NCI-H510A (cell line): ENCODE results near the gene SERINC1.
"Not testable (repeated sequence)": the region's sequence is repeated elsewhere in the genome, so short reads cannot be mapped to it uniquely, and the experiment has no call there.

ENCODE experiments used
- DNase-seq: peaks from one replicate; lab custom pipeline; 2025; lab: John Stamatoyannopoulos, UW

SERINC1 gene

DNA sequence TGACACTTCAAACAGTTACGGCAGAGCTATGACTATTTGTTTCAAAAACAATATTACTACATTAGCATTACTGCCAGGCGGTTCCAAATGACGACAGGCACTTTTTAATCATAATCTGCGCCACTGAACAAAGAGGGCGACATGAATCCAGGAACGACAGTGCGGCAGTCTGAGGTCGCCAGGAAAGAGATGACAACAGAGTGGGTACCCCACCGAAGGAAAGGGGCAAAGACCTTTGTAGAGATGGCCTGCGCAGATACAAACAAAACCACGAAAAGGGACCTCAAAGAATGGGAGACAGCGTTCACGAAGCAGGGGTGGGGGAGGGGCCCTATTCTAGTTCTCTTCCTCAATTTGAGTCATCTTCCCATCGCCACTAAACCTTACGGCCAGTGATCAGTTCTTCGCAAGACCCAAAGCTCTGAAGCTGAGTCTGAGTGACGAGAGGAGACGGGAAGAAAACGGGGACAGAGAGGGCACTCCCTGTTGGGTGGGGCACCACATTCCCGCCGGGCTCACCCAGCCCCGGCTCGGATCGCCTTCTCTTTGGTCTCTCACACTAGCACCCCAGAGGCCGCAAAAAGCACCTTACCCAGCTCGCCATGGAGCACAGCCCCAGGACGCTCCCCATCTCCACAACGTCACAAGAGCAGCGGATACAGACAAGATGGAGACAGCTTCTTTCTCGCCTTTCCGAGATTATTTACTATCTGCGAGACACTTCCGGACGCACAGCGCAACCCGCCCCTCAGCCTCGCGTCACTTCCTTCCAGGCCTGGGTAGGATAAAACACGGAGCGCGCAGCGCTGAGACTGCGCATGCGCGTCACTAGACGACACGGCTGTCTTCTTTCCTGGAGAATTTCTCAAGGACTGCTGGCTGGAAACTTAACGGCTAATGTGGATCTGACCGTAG lies at the start of gene SERINC1:
Gene SERINC1 (minus strand): TSS at position 701 of the 915 bp plus-strand sequence. CDS start 70 bp downstream, at position 631.
- peak; percentile 71 for DNase-seq

DNA sequence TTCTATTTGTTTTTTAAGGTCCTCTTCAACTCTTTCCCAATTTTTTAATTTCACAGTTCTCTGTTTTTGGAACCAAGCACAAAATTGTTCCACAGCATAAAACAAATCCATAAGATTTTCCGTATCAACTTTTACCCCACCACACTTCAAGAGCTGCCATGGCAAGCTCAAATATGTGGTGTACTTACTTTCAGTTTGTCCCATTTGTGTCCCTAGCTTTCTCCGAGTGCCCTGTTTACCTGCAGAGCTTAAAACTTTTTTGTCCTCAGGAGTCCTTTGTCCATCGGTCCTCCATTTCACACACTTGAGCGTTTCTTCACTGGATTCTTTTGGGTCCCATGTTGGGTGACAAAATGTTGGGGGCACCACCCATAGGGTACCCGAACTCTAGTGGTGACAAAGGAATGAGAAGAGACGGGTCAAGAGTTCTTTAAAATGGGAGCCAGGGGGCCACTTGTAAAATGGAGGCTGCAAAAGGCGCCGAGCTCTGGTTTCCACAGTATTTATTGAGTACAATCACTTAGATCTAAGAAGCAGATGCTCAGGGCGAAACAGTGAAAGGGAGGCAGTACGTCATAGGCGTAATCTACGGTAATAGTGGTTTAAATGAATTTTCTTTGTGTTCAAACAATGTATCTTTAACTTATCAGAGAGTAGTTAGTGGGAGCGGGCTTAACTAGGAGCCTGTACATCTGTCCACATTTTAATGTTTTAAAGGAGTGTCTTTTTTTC lies 39.8 kb upstream of the SERINC1 start:
- no peak for DNase-seq

DNA sequence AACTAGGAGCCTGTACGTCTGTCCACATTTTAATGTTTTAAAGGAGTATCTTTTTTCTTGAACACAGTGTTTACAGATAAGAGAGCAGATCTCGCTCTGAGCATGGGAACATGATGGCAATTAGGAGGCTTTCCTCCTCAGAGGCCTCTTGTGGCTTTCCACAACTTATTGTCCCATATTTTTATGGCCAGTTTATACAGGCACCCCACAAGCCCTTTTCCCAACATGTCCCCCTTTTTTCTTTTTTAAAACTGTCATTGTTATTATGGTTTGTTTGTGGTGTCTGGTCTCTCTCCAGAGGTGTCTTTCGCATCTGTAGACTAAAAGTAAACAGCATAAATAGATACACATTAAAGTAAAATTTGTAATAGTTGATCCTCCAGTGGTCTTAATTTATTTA lies 33.6 kb upstream of the SERINC1 start:
- not testable (repeated sequence) for DNase-seq

DNA sequence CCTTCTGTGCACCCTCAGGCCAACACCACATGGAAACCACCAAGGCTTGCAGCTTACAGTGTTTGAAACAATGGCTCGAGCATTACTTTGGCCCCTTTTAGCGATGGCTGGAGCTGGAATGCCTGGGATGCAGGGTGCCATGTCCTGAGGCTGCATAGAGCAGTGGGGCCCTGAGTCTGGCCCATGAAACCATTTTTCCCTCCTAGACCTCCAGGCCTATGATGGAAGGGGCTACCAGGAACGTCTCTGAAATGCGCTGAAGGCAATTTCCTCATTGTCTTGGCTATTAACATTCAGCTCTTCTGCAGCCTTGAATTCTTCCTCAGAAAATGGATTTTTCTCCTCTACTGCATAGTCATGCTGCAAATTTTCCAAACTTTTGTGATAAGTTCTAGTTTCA lies 29.9 kb upstream of the SERINC1 start:
- DNase-seq = no peak

DNA sequence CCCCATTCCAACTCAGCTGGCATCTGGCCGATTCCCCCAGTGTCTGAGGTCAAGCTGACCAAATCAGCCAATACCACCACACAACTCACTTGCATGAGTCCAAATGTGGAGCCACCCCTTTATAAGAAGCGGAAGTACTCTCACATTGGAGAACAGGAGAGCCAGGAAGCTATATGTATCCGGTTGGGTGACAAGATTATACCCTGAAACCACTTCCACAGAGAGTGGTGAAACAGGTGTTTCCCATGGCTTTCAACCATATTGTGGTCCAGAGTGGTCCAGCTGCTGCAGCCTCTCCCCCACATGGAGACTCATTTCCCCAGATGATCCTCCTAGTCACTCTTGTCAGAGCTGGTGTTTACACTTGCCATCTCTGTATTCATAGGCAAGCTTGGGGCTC lies 24.0 kb upstream of the SERINC1 start:
- DNase-seq = peak; percentile 18

DNA sequence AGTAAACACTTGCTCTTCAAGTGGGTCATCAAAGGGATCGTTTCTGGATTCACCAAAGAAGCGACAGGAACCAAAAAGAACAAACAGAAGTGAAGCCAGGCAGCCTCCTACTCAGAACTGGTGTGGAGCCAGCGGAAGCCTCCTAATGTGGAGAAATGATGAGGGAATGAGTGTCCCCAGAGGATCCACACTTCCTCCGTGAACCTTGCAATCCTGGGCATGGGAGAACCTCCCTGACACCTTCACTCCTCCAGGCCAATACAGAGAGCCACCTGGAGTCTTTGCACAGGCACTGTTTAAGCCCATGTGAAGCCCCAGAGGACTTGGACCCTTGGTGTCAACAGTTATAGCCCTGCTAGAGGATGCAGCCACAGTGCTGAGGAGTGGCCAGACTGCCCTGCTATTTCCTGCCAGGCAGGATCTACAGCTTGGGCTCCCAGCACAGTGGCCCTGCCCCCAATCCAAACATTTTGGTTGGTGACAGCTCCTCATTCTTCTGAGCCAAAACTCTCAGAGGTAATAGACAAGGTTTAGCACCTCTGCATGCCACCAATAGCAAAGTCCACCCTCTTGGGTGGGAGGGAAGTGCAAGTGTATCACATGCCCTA lies 23.2 kb upstream of the SERINC1 start:
- DNase-seq = peak; percentile 65

DNA sequence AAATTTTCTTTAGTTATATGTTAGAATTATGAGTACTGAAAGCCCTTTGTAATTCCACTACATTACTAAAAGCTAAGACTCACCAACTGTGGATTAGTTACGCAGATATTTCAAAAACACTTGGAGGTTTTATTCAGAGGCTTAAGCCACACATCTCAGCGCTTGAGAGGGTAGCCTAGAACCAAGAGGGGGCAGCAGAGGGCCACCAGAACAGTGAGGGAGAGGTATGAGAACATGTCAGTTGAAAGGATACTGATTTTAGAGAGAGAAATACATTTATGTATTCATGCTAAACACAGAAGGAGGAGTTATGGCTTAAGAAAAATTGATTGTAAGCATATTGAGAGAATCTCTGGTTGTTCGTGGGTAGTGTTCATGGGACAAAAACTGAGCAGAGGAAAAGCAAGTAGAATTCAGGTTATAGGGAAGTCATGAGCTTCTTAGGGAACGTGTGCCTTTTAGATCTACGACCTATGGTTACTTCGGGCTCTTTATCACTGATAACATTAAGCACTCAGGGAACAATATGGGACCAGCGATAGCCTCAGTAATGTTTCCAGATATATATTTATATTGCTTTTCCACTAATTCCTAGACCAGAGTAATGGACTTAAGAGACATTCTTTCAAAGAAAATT lies 20.4 kb upstream of the SERINC1 start:
- peak; percentile 23 for DNase-seq

DNA sequence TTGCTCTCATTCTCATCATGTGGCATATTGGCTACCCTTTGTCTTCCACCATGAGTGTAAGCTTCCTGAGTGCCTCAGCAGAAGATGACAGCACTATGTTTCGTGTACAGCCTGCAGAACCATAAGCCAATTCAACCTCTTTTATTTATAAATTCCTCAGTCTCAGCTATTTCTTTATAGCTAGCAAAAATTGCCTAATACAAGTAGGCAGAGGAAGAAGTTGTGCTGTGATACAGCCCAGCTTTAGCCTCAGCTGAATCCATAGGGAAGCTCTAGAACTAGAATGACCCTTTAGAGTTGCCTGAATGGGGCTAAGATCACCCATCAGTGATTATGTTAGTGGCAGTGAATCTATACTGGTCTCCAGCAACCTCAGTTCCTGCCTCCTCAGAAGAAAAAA lies 19.0 kb upstream of the SERINC1 start:
- no peak for DNase-seq

DNA sequence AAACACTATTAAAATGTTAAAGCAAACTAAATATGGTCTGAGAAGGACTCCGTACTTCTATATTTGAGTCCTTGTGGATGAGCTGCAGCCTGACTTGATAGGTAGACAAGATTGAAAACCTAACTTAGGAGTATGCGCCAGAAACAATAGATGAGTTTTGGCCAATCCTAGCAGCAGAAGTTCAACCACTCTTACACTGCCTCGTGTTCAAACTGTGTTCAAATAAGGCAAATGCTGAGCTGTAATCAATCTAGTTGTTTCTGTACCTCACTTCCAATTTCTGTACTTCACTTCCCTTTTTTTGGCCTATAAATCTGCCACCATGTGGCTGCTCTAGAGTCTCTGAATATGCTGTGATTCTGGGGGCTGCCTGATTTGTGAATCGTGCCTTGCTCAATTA lies 13.2 kb upstream of the SERINC1 start:
- no peak for DNase-seq

DNA sequence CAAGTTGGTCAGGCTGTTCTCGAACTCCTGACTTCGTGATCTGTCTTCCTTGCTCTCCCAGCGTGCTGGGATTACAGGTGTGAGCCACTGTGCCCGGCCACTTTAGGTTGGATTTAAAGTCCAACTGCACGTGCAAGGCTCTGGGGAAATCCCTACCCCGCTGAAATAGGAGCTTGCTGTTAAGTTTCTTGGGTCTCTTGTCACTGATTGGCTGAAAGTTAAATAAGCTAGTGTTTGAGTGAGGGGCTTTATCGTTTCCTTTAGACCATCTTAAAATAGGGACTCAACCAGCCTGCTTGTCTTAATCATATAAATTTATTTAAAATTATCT lies 11.1 kb upstream of the SERINC1 start:
- no peak for DNase-seq

DNA sequence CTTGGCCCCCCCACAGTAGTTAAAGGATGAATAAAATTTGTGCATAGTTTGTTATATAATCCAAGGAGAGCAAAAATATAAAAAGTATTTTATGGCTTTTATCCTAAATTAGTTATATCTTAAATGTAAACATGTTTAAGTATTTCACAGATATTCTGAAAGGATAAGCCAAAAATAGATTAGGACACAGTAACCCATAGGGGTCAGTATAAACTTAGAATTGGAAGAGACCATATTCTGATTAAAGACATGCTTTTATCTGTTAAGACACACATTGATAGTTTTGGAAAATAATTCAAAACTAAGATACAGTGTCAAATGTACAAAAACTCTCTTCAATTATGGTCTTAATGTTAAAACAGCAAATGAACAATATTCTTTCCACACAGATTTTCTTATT lies 4.5 kb upstream of the SERINC1 start:
- no peak for DNase-seq

DNA sequence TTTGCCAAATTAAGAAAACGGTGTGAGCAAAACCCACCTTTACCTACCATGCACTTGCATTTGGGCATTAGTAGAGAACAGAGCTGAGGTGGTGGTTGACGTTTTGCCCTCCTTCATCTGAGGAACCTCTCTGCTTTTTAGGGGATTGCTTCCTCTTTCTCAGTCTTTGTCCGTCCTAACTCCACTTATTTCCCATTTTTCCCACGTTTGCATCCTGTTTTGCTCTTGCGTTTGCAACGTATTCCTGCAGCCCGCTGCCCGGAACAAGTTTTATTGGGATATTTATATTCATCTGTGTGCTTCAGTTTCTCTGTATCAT lies 374 bp upstream of the SERINC1 start:
- DNase-seq = no peak

DNA sequence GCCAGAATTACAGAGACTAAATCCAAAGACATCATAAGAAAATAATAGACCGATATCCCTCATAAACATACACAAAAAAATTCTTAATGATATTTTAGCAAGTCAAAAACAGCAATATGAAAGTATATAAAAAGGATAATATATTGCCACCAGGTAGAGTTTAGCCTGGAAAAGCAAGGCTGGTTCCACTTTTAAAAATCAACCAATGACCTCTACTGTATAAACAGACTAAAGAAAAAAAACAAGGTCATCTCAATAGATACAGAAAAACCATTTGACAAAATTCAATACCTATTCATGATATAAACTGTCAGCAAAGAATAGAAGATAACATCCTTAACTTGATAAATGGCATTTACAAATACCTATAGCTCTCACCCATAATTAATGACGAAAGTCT lies 9.7 kb downstream of the SERINC1 start:
- DNase-seq = no peak

DNA sequence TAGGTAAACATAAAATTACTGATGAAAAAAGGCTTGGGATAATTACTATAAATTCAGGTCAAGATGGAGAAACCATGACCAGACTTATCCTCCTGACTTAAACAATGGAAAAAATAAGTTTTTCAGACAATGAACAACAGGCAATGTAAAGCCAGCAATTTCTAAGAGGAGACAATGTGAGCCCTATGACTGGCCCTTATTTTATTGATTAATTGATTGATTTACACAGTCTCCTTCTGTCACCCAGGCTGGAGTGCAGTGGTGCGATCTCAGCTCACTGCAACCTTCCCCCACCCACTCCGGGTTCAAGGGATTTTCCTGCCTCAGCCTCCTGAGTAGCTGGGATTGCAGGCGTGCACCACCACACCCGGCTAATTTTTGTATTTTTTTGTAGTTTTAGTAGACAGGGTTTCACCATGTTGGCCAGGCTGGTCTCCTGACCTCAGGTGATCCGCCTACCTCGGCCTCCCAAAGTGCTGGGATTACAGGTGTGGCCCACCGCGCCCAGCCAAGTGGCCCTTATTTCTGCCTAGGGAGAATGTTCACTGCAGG lies 11.7 kb downstream of the SERINC1 start:
- not testable (repeated sequence) for DNase-seq

DNA sequence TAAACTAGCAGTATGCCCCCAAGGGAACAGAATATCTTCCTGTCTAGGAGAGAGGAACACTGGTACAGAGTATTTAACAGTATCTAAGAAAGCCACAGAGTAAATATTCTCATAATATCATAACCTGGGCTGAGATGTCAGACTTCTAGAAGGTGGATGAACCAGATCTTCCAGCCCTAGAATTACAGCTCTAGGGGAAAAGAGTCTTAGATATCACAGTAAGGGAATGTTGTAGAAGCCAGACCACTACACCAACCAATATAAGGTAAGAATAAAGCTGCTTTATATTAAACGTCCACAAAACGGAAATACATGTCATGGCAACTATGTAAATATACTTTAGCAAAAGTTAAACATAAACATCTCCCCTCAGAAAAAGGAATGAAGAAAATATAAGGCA lies 12.4 kb downstream of the SERINC1 start:
- DNase-seq = no peak

DNA sequence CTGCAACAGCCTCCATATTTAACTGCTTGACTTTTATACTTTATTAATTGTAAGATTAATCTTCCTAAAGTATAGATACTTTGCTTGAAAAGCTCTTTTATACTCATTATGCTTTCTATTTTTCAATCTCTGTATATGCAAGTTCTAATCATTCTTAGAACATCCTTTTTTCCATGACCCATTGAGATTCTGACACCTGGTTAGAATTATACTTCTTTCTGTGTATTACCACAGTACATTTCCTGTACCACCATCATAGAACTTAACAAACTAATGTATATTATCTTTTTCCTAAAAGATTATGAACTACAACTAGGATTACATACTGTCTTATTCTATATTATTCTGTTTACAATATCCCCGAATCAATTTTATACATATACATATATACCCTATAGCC lies 13.5 kb downstream of the SERINC1 start:
- DNase-seq = no peak

DNA sequence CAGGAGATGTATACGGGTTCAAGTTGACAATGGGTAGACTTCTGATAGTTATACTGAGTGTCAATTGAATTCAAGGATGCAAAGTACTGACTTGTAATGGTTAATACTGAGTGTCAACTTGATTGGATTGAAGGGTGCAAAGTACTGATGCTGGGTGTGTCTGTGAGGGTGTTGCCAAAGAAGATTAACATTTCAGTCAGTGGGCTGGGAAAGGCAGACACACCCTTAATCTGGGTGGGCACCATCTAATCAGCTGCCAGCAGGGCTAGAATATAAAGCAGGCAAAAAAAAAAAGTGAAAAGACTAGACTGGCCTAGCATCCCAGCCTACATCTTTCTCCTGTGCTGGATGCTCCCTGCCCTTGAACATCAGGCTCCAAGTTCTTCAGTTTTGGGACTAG lies 16.5 kb downstream of the SERINC1 start:
- DNase-seq = not testable (repeated sequence)

DNA sequence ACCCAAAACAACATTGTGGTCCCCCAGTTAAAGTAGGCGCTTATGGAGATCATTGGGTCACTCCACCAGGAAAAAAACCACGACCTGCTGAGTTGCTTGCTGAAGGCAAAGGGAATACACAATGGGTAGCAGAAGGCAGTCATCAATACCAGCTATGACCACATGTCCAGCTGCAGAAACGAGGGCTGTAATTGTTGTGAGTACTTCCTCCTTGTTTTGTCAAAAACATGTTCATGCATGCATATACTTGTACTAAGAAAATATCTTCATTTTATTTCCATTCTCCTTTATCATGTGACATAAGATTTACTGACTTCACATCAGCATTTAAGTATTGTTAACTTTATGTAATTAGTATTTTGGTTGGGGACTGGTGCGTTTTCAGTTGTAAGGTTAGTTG lies 16.9 kb downstream of the SERINC1 start:
- no peak for DNase-seq

DNA sequence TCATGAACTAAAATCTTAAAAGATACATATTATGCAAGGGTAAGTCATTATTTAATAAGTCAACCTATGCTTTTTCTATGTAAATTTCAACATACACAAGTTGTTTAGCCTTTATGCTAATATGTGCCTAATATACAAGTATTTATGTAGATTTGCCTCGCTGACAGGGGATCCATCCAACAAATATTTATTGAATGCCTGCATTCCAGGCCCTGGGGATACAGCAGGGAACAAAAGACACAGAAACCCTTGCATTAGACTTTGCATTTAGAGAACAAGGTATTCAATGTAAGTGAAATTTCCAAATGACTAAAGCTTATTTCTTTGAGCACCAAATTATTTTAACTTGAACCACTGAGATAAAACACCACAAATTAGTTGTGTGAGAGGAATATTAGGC lies 19.1 kb downstream of the SERINC1 start:
- no peak for DNase-seq

DNA sequence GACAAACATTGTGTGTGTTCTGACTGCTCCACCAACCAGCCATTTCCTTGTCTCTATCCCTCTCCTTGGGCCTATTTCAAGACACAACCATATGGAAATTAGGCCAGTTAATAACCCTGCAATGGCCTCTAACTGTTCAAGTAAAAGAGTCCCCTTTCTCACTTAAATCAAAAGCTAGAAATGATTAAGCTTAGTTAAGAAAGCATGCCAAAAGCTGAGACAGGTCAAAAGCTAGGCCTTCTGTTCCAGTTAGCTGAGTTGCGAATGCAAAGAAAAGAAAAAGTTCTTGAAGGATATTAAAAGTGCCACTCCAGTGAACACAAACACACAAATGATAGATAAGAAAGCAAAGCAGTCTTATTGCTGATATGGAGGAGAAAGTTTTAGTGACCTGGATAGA lies 22.5 kb downstream of the SERINC1 start:
- DNase-seq = no peak

DNA sequence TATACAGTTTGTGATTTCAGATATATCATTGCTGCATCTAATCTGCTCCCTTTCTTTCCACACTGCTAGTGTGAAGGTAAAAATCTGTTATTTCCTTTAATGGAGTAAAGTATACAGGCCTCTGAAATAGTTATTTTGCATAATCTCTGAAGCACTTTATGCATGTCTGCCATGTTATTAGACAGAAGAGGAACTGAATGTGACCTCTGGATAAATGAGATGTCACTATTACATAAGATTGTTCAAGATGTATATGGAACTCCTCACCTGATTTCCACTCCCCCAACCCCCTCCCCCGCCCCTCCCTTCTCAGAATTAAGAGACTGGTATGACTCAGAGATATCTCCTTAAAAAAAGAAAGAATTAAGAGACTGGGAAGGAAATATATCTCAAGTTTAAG lies 26.3 kb downstream of the SERINC1 start:
- DNase-seq = no peak

DNA sequence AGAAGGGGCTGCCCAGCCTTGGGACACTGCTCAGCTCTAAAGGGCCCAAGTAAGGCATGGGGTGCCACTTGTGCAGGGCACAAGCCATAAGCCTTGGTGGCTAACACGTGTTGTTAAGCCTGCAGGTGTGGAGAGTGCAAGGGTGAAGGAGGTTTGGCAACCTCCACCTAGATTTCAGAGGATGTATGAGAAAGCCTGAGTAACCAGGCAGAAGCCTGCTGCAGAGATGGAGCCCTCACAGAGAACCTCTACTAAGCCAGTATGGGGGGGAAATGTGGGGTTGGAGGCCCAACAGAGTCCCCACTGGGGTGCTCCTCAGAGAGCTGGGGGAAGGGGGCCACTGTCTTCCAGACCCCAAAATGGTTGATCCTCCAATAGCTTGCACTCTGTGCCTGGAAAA lies 32.6 kb downstream of the SERINC1 start:
- DNase-seq = no peak
